SW 1271 (cell line): ENCODE data around the gene BCL2L1.
"Not testable (repeated sequence)": the region's sequence is repeated elsewhere in the genome, so short reads cannot be mapped to it uniquely, and the experiment has no call there.

Source experiments
- DNase-seq, 2 experiments: peaks; one replicate each; lab custom pipeline; 2025; lab: John Stamatoyannopoulos, UW

The BCL2L1 gene

GRCh38 chr20:31674895-31675827 lies 47.5 kb downstream of the BCL2L1 start:
- DNase-seq = peak; percentile 83 to 91

GRCh38 chr20:31673943-31674463 lies 48.7 kb downstream of the BCL2L1 start:
- DNase-seq = no peak

DNA sequence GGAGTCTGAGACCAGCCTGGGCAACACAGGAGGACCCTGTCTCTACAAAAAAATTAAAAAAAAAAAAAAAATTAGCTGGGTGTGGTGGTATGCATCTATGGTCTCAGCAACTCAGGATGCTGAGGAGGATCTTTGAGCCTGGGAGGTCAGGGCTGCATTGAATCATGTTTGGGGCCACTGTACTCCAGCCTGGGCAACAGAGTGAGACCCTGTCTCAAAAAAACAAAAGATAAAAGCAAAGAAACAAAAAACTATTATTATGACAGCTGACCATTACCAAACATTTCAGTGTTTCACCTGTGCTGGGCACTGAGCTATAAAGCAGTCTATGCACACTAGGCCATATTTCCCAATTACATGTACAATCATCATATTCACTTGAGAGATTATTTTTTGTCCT lies 49.2 kb downstream of the BCL2L1 start:
- no peak for DNase-seq

DNA sequence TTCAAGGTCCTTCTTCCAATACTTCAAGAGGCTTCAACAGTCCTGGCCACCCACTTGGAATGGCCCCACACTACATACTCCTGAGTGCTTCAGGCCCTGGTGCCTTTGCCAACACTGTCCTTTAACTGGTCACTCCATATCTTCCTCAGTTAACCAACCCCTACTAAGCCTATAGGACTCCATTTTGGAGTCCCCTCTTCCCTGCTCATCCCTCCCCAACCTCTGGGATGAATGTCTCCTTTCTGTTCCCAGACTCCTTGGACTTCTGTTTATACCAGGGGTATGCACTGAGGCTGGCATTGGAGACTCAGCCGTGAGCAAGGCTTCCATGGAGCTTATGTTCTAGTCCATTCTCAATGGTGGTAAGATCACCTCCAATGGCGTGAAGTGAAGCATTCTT lies 51.3 kb downstream of the BCL2L1 start:
- DNase-seq = no peak

- no peak for DNase-seq
These were observed 52.1 kb downstream of the BCL2L1 start for GRCh38 chr20:31670371-31671228.

GRCh38 chr20:31669876-31670275 lies 52.8 kb downstream of the BCL2L1 start:
- DNase-seq = no peak

DNA sequence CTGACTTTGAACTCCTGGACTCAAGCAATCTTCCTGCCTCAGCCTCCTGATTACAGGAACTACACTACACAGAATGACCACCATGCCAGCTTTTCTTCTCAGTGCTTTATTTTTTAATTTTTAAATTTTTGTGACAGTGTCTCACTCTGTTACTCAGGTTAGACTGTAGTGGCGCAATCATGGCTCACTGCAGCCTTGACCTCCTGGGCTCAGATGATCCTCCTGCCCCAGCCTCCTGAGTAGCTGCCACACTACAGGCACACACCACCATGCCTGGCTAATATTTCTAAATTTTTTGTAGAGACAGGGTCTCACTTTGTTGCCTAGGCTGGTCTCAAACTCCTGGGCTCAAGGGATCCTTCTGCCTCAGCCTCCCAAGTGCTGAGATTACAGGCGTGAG lies 53.7 kb downstream of the BCL2L1 start:
- DNase-seq = not testable (repeated sequence)

DNA sequence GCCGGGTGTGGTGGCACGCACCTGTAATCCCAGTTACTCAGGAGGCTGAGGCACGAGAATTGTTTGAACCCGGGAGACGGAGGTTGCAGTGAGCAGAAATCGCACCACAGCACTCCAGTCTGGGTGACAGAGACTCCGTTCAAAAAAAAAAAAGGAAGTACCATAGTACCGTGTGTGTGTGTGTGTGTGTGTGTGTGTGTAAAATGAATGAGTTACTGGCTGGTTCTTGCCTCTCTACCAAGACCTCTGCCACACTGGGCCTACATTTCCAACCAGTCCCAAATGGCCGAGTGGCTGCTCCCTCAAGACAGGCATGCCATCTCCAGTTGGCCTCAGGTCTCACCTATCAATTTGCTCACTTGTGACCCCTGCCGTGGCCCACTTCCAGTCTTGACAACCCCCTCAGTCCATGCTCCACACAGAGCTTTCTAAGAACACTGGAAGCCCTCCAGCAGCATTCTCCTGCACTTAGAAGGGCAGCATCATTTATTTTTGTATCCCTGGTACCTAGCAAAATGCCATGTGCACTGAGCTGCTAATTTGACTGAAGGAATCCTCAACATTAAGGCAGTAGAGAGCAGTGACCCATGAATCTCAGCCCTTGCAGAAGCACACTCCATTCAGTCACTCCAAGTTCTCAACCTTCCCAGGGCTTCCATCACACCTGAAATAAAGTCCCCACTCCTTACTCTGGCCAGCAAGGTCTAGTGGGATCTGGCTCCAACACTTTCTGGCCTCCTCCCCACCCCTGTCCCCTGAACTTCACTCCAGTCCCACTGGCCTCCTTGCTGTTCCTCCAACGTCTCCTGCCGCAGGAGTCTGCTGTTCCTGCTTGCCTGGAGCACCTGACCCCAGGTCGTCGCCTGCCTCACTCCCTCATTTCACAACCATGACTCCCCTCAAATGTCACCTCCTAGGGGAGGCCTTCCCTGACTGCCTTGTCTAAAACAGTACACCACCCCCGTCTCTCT lies 55.1 kb downstream of the BCL2L1 start:
- DNase-seq = no peak

- DNase-seq = no peak
These were observed 56.2 kb downstream of the BCL2L1 start for GRCh38 chr20:31666258-31667042.

DNA sequence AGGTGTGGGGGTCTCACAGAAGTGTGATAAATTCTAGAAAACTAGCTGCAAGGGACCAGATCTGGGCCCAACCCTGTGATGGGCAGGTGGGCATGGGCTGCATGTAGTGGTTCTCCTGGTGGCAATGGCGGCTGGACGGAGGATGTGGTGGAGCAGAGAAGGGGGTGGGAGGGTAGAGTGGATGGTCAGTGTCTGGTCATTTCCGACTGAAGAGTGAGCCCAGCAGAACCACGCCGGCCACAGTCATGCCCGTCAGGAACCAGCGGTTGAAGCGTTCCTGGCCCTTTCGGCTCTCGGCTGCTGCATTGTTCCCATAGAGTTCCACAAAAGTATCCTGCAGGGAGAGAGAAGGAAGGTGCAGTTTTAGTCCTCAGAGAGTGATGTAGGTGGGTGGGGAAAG lies 56.9 kb downstream of the BCL2L1 start:
- no peak for DNase-seq

DNA sequence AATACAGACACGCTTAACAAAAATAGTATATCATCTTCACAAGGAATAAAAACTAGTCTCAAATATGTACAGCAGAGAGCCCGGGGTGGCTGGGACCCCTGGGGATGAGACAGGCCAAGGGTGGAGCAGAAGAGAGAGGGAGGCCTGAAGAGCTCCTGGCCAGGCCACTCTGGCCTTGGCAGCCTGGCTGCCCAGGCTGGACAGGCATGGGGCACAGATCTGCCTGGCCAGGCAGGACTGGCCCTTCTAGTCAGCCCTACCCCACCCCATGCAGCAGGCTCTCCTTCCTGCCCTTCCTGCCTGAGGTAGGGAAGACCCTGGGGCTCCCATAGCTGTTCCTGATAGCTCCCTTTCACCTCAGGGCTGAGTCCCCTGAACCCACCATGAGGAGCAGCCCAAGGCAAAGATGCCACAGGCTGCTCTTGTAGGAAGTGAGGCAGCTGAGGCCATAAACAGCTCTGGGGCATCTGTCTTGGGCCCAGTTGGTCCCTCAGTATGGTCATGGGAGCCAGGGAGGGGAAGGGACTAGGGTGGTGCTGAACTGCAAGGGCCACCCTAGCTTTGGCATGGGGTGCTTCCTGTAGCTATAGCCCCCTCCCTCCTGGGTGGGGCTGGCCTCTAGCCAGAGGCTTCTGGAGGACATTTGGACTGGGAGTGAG lies 57.8 kb downstream of the BCL2L1 start:
- no peak for DNase-seq

DNA sequence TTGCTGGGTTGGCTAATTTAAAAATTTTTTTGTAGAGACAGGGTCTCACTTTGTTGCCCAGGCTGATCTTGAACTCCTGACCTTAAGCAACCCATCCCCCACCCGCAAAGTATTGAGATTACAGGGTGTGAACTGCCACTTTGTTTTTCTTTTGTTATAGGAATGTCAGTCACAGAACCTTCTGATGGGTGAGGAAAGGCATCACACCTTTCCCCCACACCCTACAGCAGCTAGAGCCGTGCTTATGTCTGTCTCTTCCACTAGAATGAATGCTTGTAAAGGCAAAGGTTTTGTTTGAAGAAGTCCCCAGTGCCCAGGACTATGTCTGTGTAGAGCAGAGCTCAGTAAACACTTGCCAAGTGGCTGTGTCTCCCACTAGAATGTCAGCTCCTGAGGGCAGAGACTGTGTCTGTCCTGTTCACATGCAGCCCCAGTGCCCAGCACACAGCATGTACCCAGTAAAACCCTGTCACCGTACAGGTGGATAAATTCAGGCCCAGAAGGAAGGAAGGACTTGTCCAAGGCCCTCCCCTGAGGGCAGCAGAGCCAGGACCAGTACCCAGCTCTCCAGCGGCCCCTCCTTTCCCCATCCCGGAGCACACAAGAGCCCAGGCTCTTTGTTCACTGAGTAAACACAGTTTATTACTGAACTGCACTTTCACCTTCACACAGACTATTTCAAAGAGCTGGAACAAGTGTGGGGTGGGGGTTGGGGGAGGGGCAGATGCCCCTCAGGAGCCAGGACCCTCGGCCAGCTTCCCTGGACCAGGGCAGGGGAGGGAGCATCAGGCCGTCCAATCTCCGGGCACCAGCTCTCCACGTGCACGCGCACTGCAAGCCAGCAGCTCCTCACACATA lies 58.6 kb downstream of the BCL2L1 start:
- no peak for DNase-seq

- no peak for DNase-seq
These were observed 59.2 kb downstream of the BCL2L1 start for GRCh38 chr20:31663524-31663837.

GRCh38 chr20:31662372-31662854 lies 60.3 kb downstream of the BCL2L1 start:
- no peak for DNase-seq

GRCh38 chr20:31661625-31662371 lies 60.9 kb downstream of the BCL2L1 start:
- DNase-seq = peak; percentile 74 to 87

GRCh38 chr20:31654534-31654933 lies 68.1 kb downstream of the BCL2L1 start:
- no peak for DNase-seq

DNA sequence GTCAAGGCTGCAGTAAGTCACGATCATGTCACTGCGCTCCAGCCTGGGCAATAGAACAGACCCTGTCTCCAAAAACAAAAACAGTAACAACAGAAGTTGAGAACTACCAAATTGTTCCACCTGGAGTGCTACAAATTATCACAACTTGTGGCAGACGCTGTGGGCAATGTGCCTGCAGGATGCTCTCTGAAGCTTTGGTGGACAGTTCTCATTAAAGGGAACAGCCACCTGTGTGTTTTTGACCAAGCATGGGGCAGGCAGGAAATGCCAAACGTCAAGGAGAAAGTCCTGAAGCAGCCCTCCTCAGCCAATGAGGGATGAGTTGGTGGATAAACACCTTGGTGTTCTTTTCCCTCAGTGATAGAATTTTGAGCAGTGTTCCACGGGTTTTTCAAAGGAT lies 69.1 kb downstream of the BCL2L1 start:
- no peak for DNase-seq

GRCh38 chr20:31652917-31653396 lies 69.7 kb downstream of the BCL2L1 start:
- no peak for DNase-seq
